C4-2B (cell line): ENCODE results near the gene ESYT2.

ENCODE experiments used
- CTCF ChIP-seq: fragments of 450-650 bp; conservative IDR thresholded peaks from 2 replicates; pipeline ENCODE4 v1.5.1; 2017; ENCODE audit warnings: mild to moderate bottlenecking
- ZFX ChIP-seq: fragments of 450-650 bp; IDR thresholded peaks from 2 replicates; pipeline ENCODE4 v1.6.1; 2017

- TF ChIP-seq CTCF = no peak
- TF ChIP-seq ZFX = no peak
These were observed 62.6 kb downstream of the ESYT2 start for GRCh38 chr7:158766570-158767281.
